ENCODE data around the gene FBXO21. TPM values are rescaled to one million over a fixed set of nuclear protein-coding genes. Genes with fewer than 3 reads are reported as not detected.
A peak's percentile ranks its signal among the peaks of the same experiment; 100 is the strongest.

The FBXO21 gene
- 62.7 and 63.3 TPM in 2 replicates for total RNA-seq
- long read RNA-seq, full-length matches to known transcripts = 710 of 779 reads
- long read RNA-seq, partial matches to known transcripts = 19 of 779 reads
- long read RNA-seq, other reads (novel, unspliced or antisense) = 50 of 779 reads

- Mint-ChIP-seq H3K27me3 (peaks cover 10% of the 10 kb centered on the region), H3K27ac (peak within 1 kb of the TSS; percentile 90), H3K36me3 (ENCODE audit: insufficient read depth) (peaks cover 10% of the 10 kb centered on the region), H3K4me1 (ENCODE audit: low read depth) (peaks cover 18% of the 10 kb centered on the region), H3K9me3 (ENCODE audit: low read depth) (peaks cover 4% of the 10 kb centered on the region), H3K4me3 (ENCODE audit: low read depth) (peak within 1 kb of the TSS; percentile 90)
- no peak for TF ChIP-seq CTCF (IDR thresholded peaks at IDR 0.05; ENCODE audit: unreplicated experiment)
- peak; percentile 91 for DNase-seq (ENCODE audit: low spot score, unreplicated experiment)
These were observed at the start of gene FBXO21 for GRCh38 chr12:117190210-117190781. TSS of gene FBXO21 (minus strand) at chr12:117190470. CDS start at chr12:117190456, 14 bp downstream.

GRCh38 chr12:117236456-117237001 is 46.3 kb upstream of the FBXO21 start:
- Mint-ChIP-seq H3K9me3 (ENCODE audit: low read depth) (no peaks in the 10 kb centered on the region), H3K27ac (no peak overlapping the region), H3K27me3 (peaks cover 15% of the 10 kb centered on the region), H3K4me1 (ENCODE audit: low read depth) (no peaks in the 10 kb centered on the region), H3K4me3 (ENCODE audit: low read depth) (no peak overlapping the region), H3K36me3 (ENCODE audit: insufficient read depth) (no peaks in the 10 kb centered on the region)
- peak; percentile 87 for DNase-seq (ENCODE audit: low spot score, unreplicated experiment)
- peak; percentile 92 for TF ChIP-seq CTCF (IDR thresholded peaks at IDR 0.05; ENCODE audit: unreplicated experiment)

GRCh38 chr12:117235261-117235660 is 45.0 kb upstream of the FBXO21 start:
- no peaks in the 10 kb centered on the region for H3K9me3 Mint-ChIP-seq (ENCODE audit: low read depth)
- H3K4me3 Mint-ChIP-seq (ENCODE audit: low read depth) = no peak overlapping the region
- peaks cover 13% of the 10 kb centered on the region for H3K27me3 Mint-ChIP-seq
- no peaks in the 10 kb centered on the region for H3K4me1 Mint-ChIP-seq (ENCODE audit: low read depth)
- no peak for TF ChIP-seq CTCF (IDR thresholded peaks at IDR 0.05; ENCODE audit: unreplicated experiment)
- DNase-seq (ENCODE audit: low spot score, unreplicated experiment) = no peak
- H3K27ac Mint-ChIP-seq = no peak overlapping the region
- no peaks in the 10 kb centered on the region for H3K36me3 Mint-ChIP-seq (ENCODE audit: insufficient read depth)

GRCh38 chr12:117234441-117234840 is 44.2 kb upstream of the FBXO21 start:
- Mint-ChIP-seq H3K4me3 (ENCODE audit: low read depth) (no peak overlapping the region), H3K27me3 (peaks cover 13% of the 10 kb centered on the region), H3K36me3 (ENCODE audit: insufficient read depth) (no peaks in the 10 kb centered on the region), H3K27ac (no peak overlapping the region), H3K9me3 (ENCODE audit: low read depth) (no peaks in the 10 kb centered on the region), H3K4me1 (ENCODE audit: low read depth) (no peaks in the 10 kb centered on the region)
- no peak for TF ChIP-seq CTCF (IDR thresholded peaks at IDR 0.05; ENCODE audit: unreplicated experiment)
- no peak for DNase-seq (ENCODE audit: low spot score, unreplicated experiment)

GRCh38 chr12:117231750-117232149 is 41.5 kb upstream of the FBXO21 start:
- no peak for DNase-seq (ENCODE audit: low spot score, unreplicated experiment)
- H3K4me3 Mint-ChIP-seq (ENCODE audit: low read depth) = no peak overlapping the region
- peaks cover 24% of the 10 kb centered on the region for H3K27me3 Mint-ChIP-seq
- no peaks in the 10 kb centered on the region for H3K4me1 Mint-ChIP-seq (ENCODE audit: low read depth)
- no peak overlapping the region for H3K27ac Mint-ChIP-seq
- TF ChIP-seq CTCF (IDR thresholded peaks at IDR 0.05; ENCODE audit: unreplicated experiment) = no peak
- no peaks in the 10 kb centered on the region for H3K9me3 Mint-ChIP-seq (ENCODE audit: low read depth)
- H3K36me3 Mint-ChIP-seq (ENCODE audit: insufficient read depth) = no peaks in the 10 kb centered on the region

Measured in progenitor cell of endocrine pancreas (in vitro differentiated cells).